ENCODE data around the gene SWAP70.

Gene SWAP70

GRCh38 chr11:9755561-9756185, 91.8 kb downstream of the SWAP70 start:
- no peak for DNase-seq

- no peak for DNase-seq
Measured at GRCh38 chr11:9756461-9756860, 92.6 kb downstream of the SWAP70 start.

- DNase-seq, result no peak
Measured at GRCh38 chr11:9756878-9757277, 93.0 kb downstream of the SWAP70 start.

GRCh38 chr11:9757809-9758636, 94.1 kb downstream of the SWAP70 start:
- peak; percentile 40 to 65 for DNase-seq

GRCh38 chr11:9758637-9759518, 95.0 kb downstream of the SWAP70 start:
- DNase-seq, result peak; percentile 33 to 71

GRCh38 chr11:9759519-9760192, 95.8 kb downstream of the SWAP70 start:
- peak; percentile 83 to 91 for DNase-seq

GRCh38 chr11:9760193-9760575, 96.3 kb downstream of the SWAP70 start:
- DNase-seq, result no peak

- DNase-seq, result no peak
Measured at GRCh38 chr11:9761441-9761945, 97.6 kb downstream of the SWAP70 start.

GRCh38 chr11:9762531-9762930, 98.7 kb downstream of the SWAP70 start:
- DNase-seq, result no peak

GRCh38 chr11:9763301-9763700, 99.4 kb downstream of the SWAP70 start:
- no peak for DNase-seq

- peak in 1 of 2 experiments; percentile 26 for DNase-seq
Measured at GRCh38 chr11:9765320-9766101, 101.6 kb downstream of the SWAP70 start.

- DNase-seq, result no peak
Measured at GRCh38 chr11:9769621-9770020, 105.7 kb downstream of the SWAP70 start.

- DNase-seq, result no peak
Measured at GRCh38 chr11:9771071-9771511, 107.2 kb downstream of the SWAP70 start.

GRCh38 chr11:9772218-9772617, 108.3 kb downstream of the SWAP70 start:
- DNase-seq, result no peak

- no peak for DNase-seq
Measured at GRCh38 chr11:9773524-9773923, 109.6 kb downstream of the SWAP70 start.

- DNase-seq, result no peak
Measured at GRCh38 chr11:9774109-9774508, 110.2 kb downstream of the SWAP70 start.

GRCh38 chr11:9774591-9775397, 110.9 kb downstream of the SWAP70 start:
- DNase-seq, result no peak

GRCh38 chr11:9775398-9775779, 111.5 kb downstream of the SWAP70 start:
- no peak for DNase-seq

GRCh38 chr11:9776203-9776602, 112.3 kb downstream of the SWAP70 start:
- DNase-seq, result no peak

GRCh38 chr11:9777066-9777465, 113.2 kb downstream of the SWAP70 start:
- no peak for DNase-seq

- no peak for DNase-seq
Measured at GRCh38 chr11:9777525-9777924, 113.6 kb downstream of the SWAP70 start.
